H1 (cell line): Measurements from ENCODE around the gene AGPAT4. TPM values are rescaled to one million over a fixed set of nuclear protein-coding genes. Genes with fewer than 3 reads are reported as not detected.

Experiments used
- CHD7 ChIP-seq: fragments of 300-600 bp; sonication (generic); IDR thresholded peaks from 2 replicates; pipeline ENCODE4 v1.7.1; 2012; ENCODE audit warnings: low read length, moderate library complexity, mild to moderate bottlenecking, inconsistent platforms; ENCODE audit not compliant: insufficient replicate concordance
- HDAC6 ChIP-seq: IDR thresholded peaks from one replicate; pipeline ENCODE4 v1.7.1; 2012; ENCODE audit warnings: low read depth, mild to moderate bottlenecking, inconsistent platforms, low read length, moderate library complexity
- polyA plus RNA-seq, 7 experiments: library from polyadenylated mRNA; depleted of rRNA in 3 of 7; stranded (reverse) in 5 of 7; unstranded in 2 of 7; fragments of >200 nt in 5 of 7; fragments of 200-250 nt in 2 of 7; gene quantifications; 1 replicate in 5 of 7; 2 replicates in 1 of 7; 4 replicates in 1 of 7; pipeline versions ENCODE4 v1.2.1 to v1.2.3, GENCODE V29; 2011 to 2013; ENCODE audit warnings: missing spikeins in 2 of 7, mixed read lengths in 2 of 7
- total RNA-seq: library from RNA; stranded (reverse); fragmentation: NEBNext Ultra II Directional; extraction: Animal tissue kit (Norgen Biotek cat#: 25700); gene quantifications from 2 replicates; pipeline ENCODE4 v1.2.1, GENCODE V29; 2021
- TF ChIP-seq, protein P1 (sequence below): IDR thresholded peaks from 2 replicates; pipeline ENCODE4 v1.6.1; 2012; ENCODE audit warnings: inconsistent platforms

AGPAT4 gene
- total and polyA plus RNA-seq, 2 of the 8 experiments (the other 6 are each of a cell fraction or from before 2014, with no cell fraction given): 13.5 to 23.8 TPM

DNA sequence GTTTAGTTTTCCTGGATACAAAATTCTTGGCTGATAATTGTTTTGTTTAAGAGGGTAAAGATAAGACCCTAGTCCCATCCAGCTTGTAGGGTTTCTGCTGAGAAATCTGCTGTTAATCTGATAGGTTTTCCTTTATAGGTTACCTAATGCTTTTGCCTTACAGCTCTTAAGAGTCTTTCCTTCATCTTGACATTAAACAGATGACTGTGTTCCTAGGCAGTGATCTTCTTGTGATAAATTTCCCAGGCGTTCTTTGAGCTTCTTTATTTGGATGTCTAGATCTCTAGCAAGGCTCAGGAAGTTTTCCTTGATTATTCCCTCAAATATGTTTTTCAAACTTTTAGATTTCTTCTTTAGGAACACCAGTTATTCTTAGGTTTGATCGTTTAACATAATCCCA, 148.3 kb downstream of the AGPAT4 start (continued):
- TF ChIP-seq CHD7 (no peak), HDAC6 (no peak)
- TF ChIP-seq, protein P1, sequence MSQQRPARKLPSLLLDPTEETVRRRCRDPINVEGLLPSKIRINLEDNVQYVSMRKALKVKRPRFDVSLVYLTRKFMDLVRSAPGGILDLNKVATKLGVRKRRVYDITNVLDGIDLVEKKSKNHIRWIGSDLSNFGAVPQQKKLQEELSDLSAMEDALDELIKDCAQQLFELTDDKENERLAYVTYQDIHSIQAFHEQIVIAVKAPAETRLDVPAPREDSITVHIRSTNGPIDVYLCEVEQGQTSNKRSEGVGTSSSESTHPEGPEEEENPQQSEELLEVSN: no peak
- TF ChIP-seq, all 59 proteins: peak for 0
